Neuron (in vitro differentiated cells): ENCODE results near the gene SEPTIN1.

Source experiments
- H2AFZ ChIP-seq: one replicate; pipeline ENCODE4 v1.6.1; 2013; ENCODE audit warnings: low read depth, mild to moderate bottlenecking, inconsistent platforms, low read length, moderate library complexity
- H3K27me3 ChIP-seq: one replicate; pipeline ENCODE4 v1.6.1; 2013; ENCODE audit warnings: low read length; ENCODE audit not compliant: insufficient read depth
- H3K36me3 ChIP-seq: one replicate; pipeline ENCODE4 v1.6.1; 2013; ENCODE audit warnings: low read length; ENCODE audit not compliant: insufficient read depth
- H3K4me1 ChIP-seq: one replicate; pipeline ENCODE4 v1.6.1; 2013; ENCODE audit warnings: low read length; ENCODE audit not compliant: insufficient read depth
- H3K4me3 ChIP-seq: 2 replicates; pipeline ENCODE4 v1.5.1; 2013; ENCODE audit warnings: mild to moderate bottlenecking, low read length, moderate library complexity
- H3K9me3 ChIP-seq: one replicate; pipeline ENCODE4 v1.6.1; 2013; ENCODE audit warnings: low read length

SEPTIN1 gene

DNA sequence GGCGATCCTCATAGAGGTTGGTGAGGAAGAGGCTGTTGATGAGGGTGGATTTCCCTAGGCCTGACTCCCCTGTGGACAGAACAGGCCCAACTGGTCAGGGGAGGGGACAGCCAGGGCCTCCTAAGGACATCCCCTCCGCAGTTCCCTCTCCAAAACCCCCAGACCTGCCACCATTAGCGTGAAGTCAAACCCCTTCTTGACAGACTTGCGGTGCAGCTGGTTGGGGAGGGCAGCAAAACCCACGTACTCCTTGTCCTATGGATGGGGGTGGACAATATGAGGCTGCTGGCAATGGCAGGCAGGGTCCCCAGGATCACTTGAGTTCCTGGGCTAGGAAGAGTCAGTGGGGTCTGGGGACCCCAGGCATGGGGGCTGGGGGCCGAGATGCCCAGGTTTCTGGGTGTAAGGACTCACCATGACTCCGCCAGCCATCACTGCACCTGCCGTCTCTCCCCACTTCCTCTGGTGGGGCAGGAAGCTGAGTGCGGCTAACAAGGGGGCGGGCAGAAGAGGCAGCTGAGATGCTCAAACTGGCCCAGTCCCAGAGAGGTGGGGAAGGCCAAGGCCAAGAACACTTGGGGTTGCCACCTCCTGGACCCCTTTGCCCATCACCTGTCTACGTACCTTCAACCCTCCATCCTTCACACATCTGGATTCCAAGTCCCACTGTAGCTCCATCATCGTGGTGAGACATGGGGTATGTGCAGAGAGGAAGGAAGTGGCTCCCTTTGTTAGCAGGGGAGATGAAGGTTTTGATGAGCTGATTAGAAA lies at the start of gene SEPTIN1:
Gene SEPTIN1 (minus strand): TSS at position 451 of the 771 bp plus-strand sequence. CDS start 19 bp downstream, at position 432.
- Histone ChIP-seq H3K4me1 (peaks cover 12% of the 10 kb centered on the region), H2AFZ (no peak within 1 kb of the TSS), H3K9me3 (no peaks in the 10 kb centered on the region), H3K36me3 (no peaks in the 10 kb centered on the region), H3K27me3 (no peaks in the 10 kb centered on the region), H3K4me3 (no peak within 1 kb of the TSS)

DNA sequence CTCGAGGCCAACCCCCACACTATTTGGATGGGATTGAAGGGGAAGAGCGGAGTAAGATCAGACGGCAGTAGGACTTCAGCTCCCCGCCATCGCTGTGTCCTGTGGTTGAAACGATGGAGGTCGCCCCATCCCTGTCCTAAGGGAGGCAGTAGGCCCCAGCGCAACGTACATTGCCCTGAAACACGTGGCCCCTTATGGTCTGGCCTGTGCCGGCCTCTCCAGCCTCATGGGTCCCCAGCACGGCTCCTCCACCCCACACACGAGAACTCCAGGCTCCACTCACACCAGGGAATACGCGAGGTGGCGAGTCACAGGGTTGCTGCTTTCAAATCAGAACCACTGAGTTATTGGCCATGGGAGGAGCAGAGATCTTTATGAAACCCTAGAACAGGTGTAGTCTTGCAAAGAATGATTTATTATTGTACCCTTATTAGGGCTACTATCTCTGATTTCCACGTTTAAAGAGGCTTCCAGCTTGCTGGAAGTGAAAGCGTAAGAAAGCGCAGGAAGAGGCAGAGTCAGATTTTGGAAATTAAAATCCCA lies 48.1 kb upstream of the SEPTIN1 start:
- Histone ChIP-seq H3K36me3 (peaks cover 12% of the 10 kb centered on the region), H3K4me3 (peak overlapping the region; percentile 78), H3K4me1 (peaks cover 9% of the 10 kb centered on the region), H3K27me3 (peaks cover 1% of the 10 kb centered on the region), H2AFZ (peak overlapping the region; percentile 53), H3K9me3 (no peaks in the 10 kb centered on the region)

DNA sequence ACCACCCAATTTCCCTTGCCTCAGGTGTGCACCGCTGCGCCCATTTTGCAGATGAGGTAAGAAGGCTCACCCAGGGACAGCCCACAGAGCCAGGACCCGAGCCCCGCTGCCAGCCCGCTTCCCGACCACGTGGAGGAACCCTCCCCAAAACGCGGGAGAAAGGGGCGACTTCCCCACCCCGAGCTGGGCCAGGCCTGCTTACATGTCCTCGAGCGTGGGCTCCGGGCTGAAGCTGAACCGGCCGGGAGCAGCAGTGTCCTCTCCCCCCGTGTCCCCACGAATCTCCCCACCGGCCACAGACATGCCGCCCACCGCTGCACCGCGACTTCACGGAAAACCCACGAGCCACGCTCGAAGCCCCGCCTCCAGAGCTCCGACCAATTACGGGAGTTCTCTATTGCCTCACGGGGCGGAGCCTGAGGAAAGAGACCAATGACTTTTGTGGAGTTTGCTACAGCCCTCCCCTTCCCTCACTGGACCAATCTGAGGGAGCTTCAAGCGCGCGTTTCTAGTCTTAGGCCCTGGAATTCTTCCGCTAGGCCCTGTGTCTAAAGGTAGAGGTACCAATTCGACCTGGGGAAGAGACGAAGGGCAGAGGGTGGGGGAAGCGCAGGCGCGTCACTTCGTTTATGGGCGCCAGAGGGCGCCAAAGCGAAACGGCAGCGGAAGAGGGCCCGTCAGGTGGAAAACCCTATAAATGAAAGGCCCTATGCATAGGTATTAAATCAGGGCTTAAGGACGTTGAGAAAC lies 47.5 kb upstream of the SEPTIN1 start, which contains the start of gene DCTPP1:
Gene DCTPP1 (minus strand): TSS at position 353 of the 750 bp plus-strand sequence. CDS start 50 bp downstream, at position 303.
- peak within 1 kb of the TSS; percentile 53 for H2AFZ ChIP-seq
- H3K4me1 ChIP-seq = peaks cover 9% of the 10 kb centered on the region
- no peaks in the 10 kb centered on the region for H3K27me3 ChIP-seq
- no peaks in the 10 kb centered on the region for H3K9me3 ChIP-seq
- peaks cover 12% of the 10 kb centered on the region for H3K36me3 ChIP-seq
- H3K4me3 ChIP-seq = peak within 1 kb of the TSS; percentile 78

DNA sequence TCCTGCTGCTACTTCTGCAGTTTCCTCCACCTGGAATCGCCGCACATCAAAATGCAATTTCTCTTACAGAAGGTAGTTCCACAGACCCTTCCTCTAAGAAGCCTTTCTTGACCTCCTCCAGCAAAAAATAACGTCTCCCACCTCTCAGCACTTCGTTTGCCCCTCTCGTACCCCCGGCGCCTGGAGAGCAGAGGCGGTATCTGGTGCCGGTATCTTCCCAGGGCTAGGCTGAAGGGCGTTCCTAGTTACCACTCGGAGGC lies 47.0 kb upstream of the SEPTIN1 start:
- Histone ChIP-seq H3K27me3 (no peaks in the 10 kb centered on the region), H2AFZ (peak overlapping the region; percentile 53), H3K9me3 (no peaks in the 10 kb centered on the region), H3K4me1 (peaks cover 9% of the 10 kb centered on the region), H3K4me3 (peak overlapping the region; percentile 78), H3K36me3 (peaks cover 16% of the 10 kb centered on the region)

GRCh38 chr16:30428055-30428454 lies 45.7 kb upstream of the SEPTIN1 start:
- H2AFZ ChIP-seq = no peak overlapping the region
- H3K27me3 ChIP-seq = no peaks in the 10 kb centered on the region
- H3K36me3 ChIP-seq = peaks cover 26% of the 10 kb centered on the region
- H3K4me1 ChIP-seq = peaks cover 9% of the 10 kb centered on the region
- no peaks in the 10 kb centered on the region for H3K9me3 ChIP-seq
- H3K4me3 ChIP-seq = no peak overlapping the region

DNA sequence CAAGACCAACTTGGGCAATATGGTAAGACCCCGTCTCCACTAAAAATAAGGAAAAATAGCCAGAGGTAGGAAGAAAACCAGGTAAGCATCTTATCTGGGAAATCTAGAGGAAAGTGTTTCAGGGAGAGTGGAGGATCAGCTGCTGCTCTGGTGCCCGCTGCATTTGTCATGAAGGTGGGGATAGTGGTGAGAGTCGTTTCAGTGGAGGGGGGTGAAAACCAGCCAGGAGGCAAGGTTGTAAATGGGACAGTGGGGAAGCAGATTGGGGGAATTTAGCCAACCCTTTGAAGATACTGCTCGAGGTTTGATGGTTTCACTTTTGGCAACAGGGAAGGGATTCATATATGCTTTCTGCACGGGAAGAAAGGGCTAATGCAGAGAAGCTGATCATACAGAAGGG lies 38.6 kb upstream of the SEPTIN1 start:
- no peak overlapping the region for H3K4me3 ChIP-seq
- no peaks in the 10 kb centered on the region for H3K9me3 ChIP-seq
- H2AFZ ChIP-seq = no peak overlapping the region
- no peaks in the 10 kb centered on the region for H3K27me3 ChIP-seq
- H3K4me1 ChIP-seq = no peaks in the 10 kb centered on the region
- peaks cover 50% of the 10 kb centered on the region for H3K36me3 ChIP-seq

GRCh38 chr16:30418350-30419181 lies 36.2 kb upstream of the SEPTIN1 start:
- Histone ChIP-seq H3K36me3 (peaks cover 42% of the 10 kb centered on the region), H3K9me3 (no peaks in the 10 kb centered on the region), H3K27me3 (no peaks in the 10 kb centered on the region), H3K4me3 (no peak overlapping the region), H2AFZ (no peak overlapping the region), H3K4me1 (no peaks in the 10 kb centered on the region)

DNA sequence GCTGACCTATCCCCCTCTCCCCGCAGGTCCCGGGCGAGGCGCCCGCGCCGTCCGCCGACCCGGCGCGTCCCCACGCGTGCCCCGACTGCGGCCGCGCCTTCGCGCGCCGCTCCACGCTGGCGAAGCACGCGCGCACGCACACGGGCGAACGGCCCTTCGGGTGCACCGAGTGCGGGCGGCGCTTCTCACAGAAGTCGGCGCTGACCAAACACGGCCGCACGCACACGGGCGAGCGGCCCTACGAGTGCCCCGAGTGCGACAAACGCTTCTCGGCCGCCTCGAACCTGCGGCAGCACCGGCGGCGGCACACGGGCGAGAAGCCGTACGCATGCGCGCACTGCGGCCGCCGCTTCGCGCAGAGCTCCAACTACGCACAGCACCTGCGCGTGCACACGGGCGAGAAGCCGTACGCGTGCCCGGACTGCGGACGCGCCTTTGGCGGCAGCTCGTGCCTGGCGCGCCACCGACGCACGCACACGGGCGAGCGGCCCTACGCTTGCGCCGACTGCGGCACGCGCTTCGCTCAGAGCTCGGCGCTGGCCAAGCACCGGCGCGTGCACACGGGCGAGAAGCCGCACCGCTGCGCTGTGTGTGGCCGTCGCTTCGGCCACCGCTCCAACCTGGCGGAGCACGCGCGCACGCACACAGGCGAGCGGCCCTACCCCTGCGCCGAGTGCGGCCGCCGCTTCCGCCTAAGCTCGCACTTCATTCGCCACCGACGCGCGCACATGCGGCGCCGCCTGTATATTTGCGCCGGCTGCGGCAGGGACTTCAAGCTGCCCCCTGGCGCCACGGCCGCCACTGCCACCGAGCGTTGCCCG lies 35.4 kb upstream of the SEPTIN1 start:
- H3K36me3 ChIP-seq = peaks cover 42% of the 10 kb centered on the region
- no peak overlapping the region for H3K4me3 ChIP-seq
- H3K4me1 ChIP-seq = no peaks in the 10 kb centered on the region
- no peaks in the 10 kb centered on the region for H3K9me3 ChIP-seq
- no peaks in the 10 kb centered on the region for H3K27me3 ChIP-seq
- no peak overlapping the region for H2AFZ ChIP-seq

DNA sequence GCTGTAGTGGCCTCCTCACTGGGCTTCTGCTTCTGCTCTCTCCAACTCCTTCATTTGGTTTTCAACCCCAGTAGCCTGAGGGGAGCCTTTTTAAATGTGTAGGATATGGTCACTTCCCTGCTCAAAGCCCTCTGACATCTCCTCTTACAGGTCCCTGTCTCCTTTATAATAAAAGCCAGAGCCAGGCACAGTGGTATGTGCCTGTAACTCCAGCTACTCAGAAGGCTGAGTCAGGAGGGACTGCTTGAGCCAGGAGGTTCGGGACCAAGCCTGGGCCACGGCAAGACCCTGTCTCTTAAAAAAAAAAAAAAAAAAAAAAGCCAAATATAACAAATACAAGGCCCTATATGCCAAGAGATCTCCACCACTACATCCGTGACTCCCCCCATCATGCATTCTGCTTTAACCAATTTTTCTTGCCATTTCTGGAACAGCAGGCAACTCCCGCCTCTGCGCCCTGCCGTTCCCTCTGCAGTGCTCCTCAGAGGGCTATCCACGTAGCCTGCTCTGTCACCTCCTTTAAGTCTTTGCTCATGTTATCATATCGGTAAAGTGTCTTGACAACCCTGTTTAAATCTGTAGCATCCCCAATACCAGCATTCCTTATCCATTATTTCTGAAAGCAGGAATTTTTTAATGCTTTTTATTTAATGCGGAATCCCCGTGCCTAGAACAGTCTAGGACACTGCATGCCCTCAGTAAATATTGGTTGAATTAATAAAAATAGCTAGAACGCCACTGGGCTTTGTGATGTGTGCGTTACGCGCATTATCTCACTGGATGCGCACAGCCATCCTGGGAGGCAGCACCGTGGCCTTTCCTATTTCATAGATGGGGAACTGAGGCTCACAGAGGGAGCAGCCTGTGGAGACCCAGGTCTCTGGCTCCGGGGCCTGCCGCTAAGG lies 34.5 kb upstream of the SEPTIN1 start:
- no peaks in the 10 kb centered on the region for H3K4me1 ChIP-seq
- H3K9me3 ChIP-seq = no peaks in the 10 kb centered on the region
- no peaks in the 10 kb centered on the region for H3K27me3 ChIP-seq
- no peak overlapping the region for H3K4me3 ChIP-seq
- peaks cover 37% of the 10 kb centered on the region for H3K36me3 ChIP-seq
- H2AFZ ChIP-seq = no peak overlapping the region

DNA sequence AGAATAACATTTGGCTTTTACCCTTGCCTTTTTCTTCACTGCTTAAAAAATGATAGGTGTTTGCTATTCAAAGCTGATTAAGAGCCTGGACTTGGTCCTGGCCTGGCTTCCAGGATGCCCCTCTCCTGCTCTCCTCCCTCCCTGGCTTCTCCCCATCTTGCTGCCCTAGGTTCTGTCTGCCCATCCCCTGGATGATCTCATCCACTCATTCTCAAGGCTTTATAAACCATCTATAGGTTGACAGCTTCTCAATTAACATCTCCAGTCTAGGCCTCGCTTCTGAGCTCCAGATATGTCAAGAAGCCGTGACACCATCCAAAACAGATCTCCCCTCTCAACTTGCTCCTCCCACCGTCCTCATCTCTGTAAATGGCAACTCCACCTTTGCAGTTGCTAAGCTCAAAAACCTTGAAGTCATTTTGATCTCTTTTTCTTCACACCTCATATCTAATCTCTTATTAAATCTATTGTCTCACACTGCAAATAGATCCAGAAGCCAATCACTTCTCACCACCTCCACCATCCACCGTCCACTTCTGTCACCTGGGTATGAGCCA lies 33.8 kb upstream of the SEPTIN1 start:
- Histone ChIP-seq H3K27me3 (no peaks in the 10 kb centered on the region), H3K36me3 (peaks cover 39% of the 10 kb centered on the region), H2AFZ (no peak overlapping the region), H3K4me3 (no peak overlapping the region), H3K4me1 (no peaks in the 10 kb centered on the region), H3K9me3 (no peaks in the 10 kb centered on the region)

DNA sequence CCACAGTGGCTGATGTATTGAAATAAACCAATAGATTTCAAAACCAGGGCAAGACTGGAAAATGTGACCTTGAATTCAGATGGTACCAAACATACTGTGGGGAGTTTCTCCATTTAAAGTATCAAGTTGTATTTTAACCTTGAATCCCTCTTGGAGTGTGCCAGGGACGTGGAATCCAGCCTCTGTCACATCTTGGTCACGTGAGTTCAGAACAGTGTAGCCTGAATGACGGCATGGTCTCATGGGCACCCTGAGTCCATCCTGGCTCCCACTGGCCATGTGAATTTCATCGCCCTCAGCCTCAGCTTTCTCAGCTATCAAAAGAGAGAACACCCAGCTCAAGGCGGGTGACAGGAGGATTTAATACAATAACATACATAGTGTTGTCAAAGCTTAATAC lies 31.8 kb upstream of the SEPTIN1 start:
- peaks cover 39% of the 10 kb centered on the region for H3K36me3 ChIP-seq
- peaks cover 2% of the 10 kb centered on the region for H3K4me1 ChIP-seq
- H3K4me3 ChIP-seq = no peak overlapping the region
- no peaks in the 10 kb centered on the region for H3K27me3 ChIP-seq
- H2AFZ ChIP-seq = no peak overlapping the region
- no peaks in the 10 kb centered on the region for H3K9me3 ChIP-seq
